ENCODE results near the gene IPO11.

IPO11 gene
- long read RNA-seq, donor 1, full-length matches to known transcripts: 7 of 7 reads
- long read RNA-seq, donor 1, partial matches to known transcripts: 0 of 7 reads
- long read RNA-seq, donor 1, other reads (novel, unspliced or antisense): 0 of 7 reads
- long read RNA-seq, donor 2, partial matches to known transcripts: 10 of 11 reads
- long read RNA-seq, donor 2, other reads (novel, unspliced or antisense): 0 of 11 reads
- long read RNA-seq, donor 3: 0 reads
- long read RNA-seq, donor 4, full-length matches to known transcripts: 1 of 1 reads
- long read RNA-seq, donor 4, partial matches to known transcripts: 0 of 1 reads
- long read RNA-seq, donor 4, other reads (novel, unspliced or antisense): 0 of 1 reads
- long read RNA-seq, donor 5, full-length matches to known transcripts: 4 of 21 reads
- long read RNA-seq, donor 5, partial matches to known transcripts: 17 of 21 reads
- long read RNA-seq, donor 5, other reads (novel, unspliced or antisense): 0 of 21 reads
- long read RNA-seq, donor 6, full-length matches to known transcripts: 4 of 4 reads
- long read RNA-seq, donor 6, partial matches to known transcripts: 0 of 4 reads
- long read RNA-seq, donor 6, other reads (novel, unspliced or antisense): 0 of 4 reads
- long read RNA-seq, donor 7, full-length matches to known transcripts: 5 of 19 reads
- long read RNA-seq, donor 7, partial matches to known transcripts: 14 of 19 reads
- long read RNA-seq, donor 7, other reads (novel, unspliced or antisense): 0 of 19 reads
- long read RNA-seq, donor 8, full-length matches to known transcripts: 4 of 4 reads
- long read RNA-seq, donor 8, partial matches to known transcripts: 0 of 4 reads
- long read RNA-seq, donor 8, other reads (novel, unspliced or antisense): 0 of 4 reads

DNA sequence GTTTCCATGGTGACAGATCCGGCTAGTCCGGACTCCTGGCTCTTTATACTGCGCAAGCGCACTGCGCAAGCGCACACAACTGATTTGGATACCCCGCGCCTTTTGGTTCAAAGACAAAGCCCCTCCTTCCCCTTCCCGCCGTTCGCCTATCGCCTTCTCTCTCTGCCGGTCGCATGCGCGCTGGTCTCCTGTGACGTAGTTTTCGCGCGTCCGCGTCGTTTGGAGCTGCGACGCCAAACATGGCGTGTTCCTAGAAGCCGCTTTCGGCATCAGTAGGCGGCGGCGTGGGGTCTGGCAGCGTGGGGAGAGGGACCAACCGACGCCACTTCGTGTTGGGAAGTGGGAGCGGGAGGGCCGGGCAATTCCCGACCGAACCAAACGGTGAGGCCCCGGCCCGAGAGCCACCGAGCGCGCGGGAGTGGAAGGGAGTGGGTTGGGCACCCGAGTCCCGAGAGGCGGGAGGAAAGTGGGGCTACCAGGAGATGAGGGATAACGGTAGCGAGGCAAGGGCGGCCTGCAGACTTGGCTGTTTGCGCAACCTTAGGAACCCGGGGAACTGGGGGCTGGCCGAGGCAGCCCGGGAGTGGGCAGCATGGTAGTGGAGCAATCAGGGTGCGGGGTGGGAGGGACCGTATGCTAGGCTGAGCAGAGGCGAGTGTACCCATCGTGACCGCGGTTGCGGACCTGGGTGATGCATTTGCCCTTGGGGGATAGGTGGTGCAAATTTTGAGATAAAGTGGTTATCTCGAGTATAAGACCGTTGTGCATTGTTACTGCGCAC is at the start of gene IPO11:
Gene IPO11 (plus strand): TSS at position 215 of the 781 bp plus-strand sequence. CDS start 24,517 bp downstream, outside the sequence.
- peak; percentile 93 for DNase-seq

DNA sequence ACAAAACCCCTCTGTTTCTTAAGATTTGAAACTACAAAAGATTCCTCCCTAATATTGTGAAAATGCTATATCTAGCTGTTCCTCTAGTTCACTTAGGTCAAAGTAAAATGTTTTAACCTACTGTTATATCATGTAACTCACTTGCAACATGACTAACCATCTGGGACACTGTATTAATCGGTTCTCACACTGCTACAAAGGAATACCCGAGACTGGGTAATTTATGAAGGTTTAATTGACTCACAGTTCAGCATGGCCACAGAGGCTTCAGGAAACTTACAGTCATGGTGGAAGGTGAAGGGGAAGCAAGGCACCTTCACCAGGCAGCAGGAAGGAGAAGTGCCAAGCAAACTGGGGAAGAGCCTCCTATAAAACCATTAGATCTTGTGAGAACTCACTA is 43.5 kb upstream of the IPO11 start:
- no peak for DNase-seq

DNA sequence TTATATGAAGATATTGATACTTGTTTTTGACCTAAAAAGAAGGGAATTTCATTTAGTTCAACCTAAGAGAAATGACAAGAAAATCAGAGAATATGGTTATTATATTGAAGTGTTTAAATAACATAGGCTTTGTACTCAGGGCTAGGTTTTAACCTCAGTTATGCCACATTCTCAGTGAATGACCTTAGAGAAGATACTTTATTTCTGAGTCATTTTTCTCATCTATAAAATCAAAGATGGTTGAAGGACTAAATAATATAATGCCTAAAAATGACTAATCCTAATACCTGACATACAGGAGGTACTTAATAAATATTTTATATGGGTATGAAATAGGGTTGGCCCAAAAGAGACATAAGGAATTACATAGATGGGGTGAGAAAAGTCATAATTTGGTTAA is 41.2 kb upstream of the IPO11 start:
- no peak for DNase-seq

DNA sequence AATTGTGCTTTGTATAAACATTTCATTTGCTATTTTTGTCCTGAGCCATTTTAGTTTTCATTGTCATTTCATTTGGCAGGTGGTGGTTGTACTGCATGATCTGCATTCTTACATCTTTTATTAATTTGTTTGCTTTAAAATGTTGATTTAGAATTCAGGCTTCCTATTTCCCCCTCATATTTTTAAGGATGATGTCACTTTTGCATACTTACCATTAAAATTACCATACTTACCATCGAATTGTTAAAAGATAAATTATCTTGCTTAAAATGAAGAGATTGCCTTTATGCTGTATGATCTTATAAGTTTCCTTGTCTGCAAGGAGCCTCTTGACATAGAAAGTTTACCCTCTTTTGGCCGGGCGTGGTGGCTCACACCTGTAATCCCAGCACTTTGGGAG is 40.0 kb upstream of the IPO11 start:
- DNase-seq: no peak

DNA sequence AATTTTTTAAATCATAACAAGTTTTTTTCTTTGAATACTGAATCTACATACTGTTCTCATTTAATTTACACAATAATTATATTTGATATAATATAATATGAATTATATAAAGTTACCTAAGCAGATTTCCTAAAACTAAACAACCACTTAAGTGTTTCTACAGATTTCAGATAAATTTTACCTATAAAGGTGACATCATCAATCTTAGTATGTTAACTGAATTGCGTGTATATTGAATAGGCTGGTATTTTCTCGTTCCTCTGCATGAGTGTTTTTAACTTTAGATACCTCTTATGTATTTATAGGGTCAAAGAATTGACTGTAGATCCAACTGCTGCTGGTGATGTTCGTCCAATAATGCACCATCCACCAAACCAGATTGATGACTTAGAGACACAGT is 39.2 kb upstream of the IPO11 start:
- DNase-seq: no peak

DNA sequence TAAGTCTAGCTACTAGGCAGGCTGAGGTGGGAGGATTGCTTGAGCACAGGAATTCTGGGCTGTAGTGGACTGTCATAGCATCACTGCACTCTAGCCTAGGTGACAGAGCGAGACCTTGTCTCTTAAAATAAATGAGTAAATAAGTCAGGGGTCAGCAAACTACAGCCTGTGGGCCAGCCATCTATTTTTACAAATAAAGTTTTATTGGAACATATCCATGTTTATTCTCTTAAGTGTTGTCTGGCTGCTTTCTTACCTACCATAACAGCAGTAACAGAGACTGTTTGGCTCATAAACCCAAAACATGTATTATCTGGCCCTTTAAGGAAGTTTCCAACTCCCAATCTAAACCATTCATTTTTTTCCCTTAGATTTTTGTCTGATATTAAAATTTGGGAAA is 38.5 kb upstream of the IPO11 start:
- no peak for DNase-seq

DNA sequence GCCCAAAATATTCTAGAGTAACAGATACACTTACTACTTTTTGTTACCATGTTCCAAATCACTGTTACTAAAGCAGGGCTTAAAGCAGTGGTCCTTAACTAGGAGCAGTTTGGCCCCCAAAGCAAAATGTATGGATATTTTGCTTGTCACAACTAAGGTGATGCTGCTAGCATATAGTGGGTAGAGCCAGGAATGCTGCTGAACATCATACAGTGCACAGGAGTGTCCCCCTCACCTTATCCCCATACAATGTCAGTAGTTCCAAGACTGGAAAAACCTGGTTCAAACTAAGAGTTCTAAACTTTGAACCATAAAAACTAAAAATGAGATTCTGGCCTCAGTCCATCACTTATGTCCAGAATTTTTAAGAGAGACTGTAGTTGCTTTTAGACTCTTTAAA is 36.9 kb upstream of the IPO11 start:
- DNase-seq: no peak

DNA sequence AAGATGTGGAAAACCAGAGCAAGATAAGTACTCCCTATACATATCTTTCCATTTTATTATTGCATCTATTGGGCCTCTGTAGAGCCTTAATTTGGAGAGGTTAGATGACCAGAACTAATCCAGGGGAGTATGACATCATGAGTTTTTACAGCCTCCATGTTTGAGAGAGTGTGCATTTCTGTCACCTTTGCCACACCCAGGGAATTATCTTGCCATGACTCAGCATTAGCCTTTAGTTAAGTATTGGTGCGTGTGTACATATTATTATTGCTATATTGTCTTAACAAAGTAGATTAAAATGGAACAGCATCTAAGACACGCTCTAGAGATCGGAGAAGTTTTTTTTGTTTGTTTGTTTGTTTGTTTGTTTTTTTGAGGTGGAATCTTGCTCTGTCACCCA is 36.5 kb upstream of the IPO11 start:
- no peak for DNase-seq

DNA sequence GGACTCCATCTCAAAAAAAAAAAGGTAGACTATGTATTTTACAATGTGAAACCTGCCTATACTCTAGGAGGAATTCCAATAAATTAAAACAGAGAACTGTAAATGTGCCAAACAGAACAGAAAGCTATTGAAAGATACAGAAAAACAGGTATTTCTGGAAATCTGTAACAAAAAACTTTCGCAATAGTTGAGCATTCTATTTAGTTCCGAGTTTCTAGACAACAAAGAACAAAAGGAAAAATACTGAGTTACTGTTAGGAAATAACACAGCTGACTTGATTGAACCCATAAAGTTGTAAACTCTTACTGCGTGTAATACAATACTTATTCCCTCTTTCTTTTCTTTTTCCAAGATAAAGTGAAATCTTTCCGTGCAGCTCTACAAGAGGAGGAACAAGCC is 27.4 kb upstream of the IPO11 start:
- DNase-seq: no peak

DNA sequence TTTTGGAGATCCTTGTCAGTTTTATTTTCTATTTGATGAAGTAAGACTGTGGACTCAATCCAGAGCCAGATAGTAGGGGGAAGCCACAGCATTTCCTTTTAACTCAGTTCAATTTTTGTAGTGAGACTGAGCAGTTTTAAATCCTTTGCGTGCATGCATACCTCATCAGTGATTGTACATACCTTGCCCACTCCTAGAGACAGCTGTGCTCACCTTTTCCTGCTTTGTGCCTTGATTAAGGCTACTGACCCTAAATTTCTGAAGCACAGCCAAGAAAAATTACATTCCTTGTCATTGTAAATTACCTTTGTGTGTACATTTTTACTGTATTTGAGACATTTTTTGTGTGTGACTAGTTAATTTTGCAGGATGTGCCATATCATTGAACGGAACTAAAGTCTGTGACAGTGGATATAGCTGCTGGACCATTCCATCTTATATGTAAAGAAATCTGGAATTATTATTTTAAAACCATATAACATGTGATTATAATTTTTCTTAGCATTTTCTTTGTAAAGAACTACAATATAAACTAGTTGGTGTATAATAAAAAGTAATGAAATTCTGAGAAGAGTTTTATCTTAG is 26.7 kb upstream of the IPO11 start:
- no peak for DNase-seq

DNA sequence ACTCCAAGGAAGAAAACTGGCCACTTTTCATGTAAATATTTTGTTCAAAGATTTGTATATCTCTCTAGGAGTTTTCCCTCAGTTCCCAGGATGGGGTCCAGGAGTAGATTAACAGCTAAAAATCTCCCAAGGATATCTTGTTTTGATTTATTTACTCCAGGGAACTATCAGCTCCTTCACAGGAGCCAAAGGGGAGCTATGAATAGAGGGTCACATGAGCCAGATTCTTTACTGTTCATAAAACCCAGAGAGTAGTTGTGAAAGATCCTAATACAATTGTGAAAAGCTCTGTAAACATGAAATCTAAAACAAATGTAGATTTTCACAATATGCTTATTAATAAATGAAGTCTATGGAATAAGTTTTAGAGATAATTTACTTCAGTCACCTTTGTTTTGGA is 25.7 kb upstream of the IPO11 start:
- DNase-seq: no peak

DNA sequence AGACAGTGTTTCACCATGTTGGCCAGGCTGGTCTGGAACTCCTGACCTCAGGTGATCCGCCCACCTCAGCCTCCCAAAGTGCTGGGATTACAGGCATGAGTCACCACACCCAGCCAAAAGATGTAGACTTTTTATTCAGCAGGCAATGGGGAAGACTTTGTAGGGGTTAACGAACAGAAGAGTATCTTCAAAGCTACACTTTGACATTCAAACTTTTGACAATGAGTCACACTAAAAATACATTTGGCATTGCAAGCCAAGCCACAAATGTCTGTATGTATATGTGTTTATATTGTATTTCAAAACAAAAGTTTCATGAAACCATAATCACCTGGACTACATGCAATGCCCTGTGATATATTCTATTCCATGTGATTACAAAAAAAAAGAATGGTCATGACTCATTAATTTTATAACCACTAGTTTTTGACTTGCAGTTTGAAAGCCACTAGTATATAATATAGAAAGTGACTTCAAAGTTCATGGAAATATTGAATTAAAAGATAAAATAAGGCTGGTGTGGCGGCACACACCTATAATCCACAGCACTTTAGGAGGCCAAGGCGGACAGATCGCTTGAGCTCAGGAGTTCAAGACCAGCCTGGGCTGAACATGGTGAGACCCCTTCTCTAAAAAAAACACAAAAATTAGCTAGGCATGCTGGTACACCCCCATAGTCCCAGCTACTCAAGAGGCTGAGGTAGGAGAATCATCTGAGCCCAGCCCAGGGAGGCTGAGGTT is 17.2 kb upstream of the IPO11 start:
- DNase-seq: no peak

DNA sequence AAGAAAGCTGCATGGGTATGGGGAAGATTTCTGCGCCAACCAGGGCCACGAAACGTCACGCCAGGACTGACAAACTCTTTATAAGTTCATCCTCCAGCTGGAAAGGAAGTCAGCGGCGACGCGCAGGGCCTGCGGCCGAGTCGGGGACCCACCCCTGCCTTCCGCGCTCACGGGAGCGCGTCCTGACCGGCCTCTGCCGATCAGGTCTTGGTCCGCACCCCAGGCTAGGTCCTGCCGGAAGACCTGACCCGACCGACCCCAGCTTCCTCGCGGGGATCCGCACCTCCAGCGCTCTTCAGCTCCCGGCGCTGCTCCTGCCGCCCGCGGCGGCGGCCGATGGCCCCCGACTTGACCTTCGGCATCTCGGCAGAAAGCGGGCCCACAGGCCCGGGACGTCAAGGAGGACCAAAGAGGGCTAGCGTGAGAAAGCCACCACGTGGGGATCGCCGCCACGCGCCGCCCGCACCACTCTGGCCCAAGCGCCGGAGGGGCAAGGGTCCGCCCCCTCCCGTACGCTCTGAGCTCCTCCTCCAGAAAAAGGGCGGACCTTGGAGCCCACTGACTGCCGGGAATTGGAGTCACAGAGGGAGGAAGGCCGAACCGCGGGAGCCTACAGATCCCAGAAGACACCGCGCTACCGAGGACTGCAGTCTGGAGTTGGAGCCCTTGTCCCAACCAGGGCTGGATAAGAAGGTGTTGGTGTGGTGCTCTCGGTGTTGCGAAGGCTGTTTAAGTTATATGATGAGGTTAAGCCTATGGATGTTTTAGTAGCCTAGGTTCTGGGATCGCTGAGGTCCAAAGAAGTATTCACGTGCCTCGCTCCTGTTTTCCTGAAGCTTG is 8.9 kb upstream of the IPO11 start, which contains the start of gene DIMT1:
Gene DIMT1 (minus strand): TSS at position 495 of the 840 bp plus-strand sequence. CDS start 133 bp downstream, at position 362.
- peak; percentile 93 for DNase-seq

DNA sequence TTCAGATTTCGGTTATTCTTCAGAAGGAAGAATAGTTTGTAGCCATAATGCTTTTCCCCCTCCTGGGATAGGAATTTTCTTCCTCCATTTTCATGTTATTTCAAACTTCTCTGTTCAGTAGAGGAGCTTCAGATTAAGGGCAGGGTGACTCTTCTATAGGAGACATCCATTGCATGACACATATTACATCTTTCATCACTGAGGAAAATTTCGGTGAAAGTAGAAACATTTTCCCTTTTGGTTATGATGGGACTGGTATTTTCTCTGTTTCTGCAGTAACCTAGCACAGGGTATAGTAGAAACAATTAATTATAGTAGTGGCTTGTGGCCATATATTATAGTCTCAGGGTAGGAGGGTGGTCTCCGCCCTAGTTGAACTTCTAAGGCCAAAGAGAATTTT is 1.1 kb downstream of the IPO11 start:
- DNase-seq: no peak

DNA sequence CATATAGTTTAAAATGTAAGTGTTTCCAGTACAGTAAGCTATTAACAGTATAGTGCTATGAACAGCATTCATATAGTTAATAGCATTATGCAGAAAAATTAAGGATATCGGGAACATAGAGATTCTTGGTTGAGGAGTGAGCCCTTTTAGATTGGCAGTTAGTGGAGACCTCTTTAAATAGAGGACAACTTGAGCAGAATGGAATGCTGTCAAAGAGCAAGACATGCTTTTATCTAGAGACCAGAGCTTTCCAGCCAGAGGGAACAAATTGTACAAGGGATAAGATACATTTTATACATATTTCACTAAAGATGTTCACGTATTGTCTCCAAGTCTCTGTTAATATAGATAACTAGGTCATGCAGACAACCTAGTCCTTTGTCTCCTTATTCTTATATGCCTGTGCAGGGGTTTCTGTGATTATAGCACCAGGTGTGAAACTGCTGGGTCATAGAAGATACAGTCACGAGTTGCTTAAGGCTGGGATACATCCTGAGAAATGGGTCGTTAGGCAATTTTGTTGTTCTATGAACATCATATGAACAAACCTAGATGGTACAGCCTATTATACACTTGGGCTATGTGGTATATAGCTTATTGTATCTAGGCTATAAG is 6.0 kb downstream of the IPO11 start:
- DNase-seq: no peak

DNA sequence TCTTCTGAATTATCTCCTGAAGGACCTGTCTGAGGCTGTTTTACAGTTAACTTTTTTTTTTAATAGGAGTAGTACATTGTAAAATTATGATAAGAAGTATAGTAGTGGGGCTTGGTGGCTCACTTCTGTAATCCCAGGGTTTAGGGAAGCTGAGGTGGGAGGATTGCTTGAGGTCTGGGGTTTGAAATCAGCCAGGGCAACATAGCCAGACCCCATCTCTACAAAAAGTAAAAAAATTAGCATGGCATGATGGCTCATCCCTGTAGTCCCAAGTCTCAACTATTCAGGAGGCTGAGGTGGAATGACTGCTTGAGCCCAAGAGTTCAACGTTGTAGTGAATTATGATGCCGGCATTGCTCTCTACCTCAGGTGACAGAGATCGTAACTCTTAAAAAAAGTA is 7.0 kb downstream of the IPO11 start:
- DNase-seq: no peak

DNA sequence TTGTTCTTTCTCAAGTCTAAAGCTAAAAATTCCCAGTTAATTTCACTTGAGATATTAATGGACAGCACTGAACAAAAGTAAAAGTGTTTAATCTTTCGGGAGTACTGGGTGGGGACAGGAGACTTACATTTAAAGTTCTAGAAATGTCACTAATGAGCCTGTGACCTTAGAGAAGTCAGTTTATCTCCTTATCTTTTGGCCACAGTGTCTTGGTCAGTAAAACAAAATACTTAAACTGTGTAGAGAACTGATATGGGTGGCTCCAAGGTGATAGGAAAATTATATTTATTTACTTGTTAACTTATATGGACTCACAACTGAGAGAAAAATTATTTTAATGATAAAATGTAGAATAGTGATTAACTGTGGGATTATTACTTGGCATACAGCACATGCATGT is 8.9 kb downstream of the IPO11 start:
- DNase-seq: no peak

DNA sequence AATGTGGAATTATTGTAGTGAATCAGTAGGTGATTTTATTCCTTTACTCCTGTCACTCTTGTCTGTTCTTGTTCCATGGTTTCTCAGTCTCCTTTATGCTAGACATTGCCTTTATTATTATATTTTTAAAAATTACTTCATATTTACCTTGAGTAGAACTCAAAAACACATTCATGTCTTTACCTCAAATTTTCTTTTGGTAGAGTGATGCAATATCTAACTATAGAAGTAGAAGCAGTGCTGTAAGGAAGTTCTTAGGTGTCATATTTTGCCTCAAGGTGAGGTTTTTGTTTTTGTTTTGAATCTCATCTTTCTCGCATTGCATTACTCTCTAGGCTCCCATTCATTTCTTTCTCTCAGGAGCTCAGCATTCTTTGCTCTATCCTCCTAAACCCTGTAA is 12.2 kb downstream of the IPO11 start:
- no peak for DNase-seq

DNA sequence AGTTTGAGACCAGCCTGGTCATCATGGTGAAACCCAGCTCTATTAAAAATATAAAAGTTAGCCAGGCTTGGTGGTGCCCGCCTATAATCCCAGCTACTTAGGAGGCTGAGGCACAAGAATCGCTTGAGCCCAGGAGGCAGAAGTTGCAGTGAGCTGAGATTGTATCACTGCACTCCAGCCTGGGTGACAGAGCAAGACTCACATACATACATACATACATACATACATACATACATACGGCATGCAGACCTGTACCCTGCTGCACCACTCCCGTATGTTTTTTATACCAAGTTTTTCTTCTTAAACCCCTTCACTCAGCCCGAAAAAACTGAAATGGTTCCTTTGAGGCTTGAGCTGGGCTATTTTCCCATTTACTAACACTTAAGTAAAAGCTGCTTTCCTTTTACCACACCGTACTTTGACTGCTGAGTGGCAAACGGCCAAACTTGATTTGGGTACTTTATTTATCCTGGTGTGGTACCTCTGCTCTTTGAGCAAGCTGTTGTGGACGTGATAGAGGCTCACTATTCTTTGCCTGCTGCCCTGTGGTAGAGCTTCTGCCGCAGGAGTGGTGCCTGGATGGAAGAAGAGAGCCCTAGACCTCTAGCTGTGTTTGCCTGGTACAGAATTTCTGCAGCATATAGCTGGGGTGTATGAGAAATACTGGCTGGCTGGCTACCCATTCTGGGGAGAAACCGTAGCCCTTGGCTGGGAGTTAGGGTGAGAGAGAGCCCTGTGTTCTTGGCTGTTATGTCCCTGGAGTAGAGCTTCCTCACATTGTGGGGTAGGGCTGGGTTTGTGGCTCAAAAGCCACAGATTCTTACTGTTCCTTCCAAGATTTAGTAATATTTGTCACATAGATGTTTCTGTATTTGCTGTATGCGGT is 19.4 kb downstream of the IPO11 start:
- no peak for DNase-seq

All from right kidney (tissue), 9 donors.